ENCODE data around the gene CDH11. TPM values are rescaled to one million over a fixed set of nuclear protein-coding genes. Genes with fewer than 3 reads are reported as not detected.

Gene CDH11
- total RNA-seq, 2 experiments from 2014 or later = not detected

GRCh38 chr16:65105171-65105570, 16.7 kb downstream of the CDH11 start:
- no peaks in the 10 kb centered on the region for H3K4me1 ChIP-seq (ENCODE audit: insufficient read depth, low read length, poor library complexity, severe bottlenecking)
- CTCF ChIA-PET (ENCODE audit: unreplicated experiment) = no interaction called here
- H3K79me2 ChIP-seq (ENCODE audit: insufficient read depth, low read depth, low read length) = no peaks in the 10 kb centered on the region
- H3K9me3 ChIP-seq (ENCODE audit: low read length) = no peaks in the 10 kb centered on the region
- no TSS peak for BruUV-seq (replicated peaks)
- H3K4me3 ChIP-seq (ENCODE audit: low read depth, low read length, poor library complexity, severe bottlenecking) = no peak overlapping the region
- H3K36me3 ChIP-seq (ENCODE audit: insufficient read depth, low read length) = no peaks in the 10 kb centered on the region
- no peak overlapping the region for H2AFZ ChIP-seq (ENCODE audit: low read length)
- H3K9me2 ChIP-seq (ENCODE audit: insufficient read depth, low read length) = no peaks in the 10 kb centered on the region
- H3K27ac ChIP-seq (ENCODE audit: low read depth, low read length, poor library complexity, severe bottlenecking) = no peak overlapping the region
- TF ChIP-seq CTCF (conservative IDR thresholded peaks at IDR 0.05; ENCODE audit: low read length) (no peak), EZH2phosphoT487 (IDR thresholded peaks at IDR 0.05; ENCODE audit: borderline replicate concordance, low read depth, low read length) (no peak)
- intact Hi-C loops (cut with micrococcal nuclease; ENCODE audit: unreplicated experiment) = no loop called here
- H3K4me2 ChIP-seq (ENCODE audit: low read length) = no peak overlapping the region
- no peaks in the 10 kb centered on the region for H4K20me1 ChIP-seq (ENCODE audit: insufficient read depth, low read length)
- no peak for DNase-seq (ENCODE audit: low spot score)
- POLR2A ChIA-PET = no interaction called here

- H3K79me2 ChIP-seq (ENCODE audit: insufficient read depth, low read depth, low read length) = no peaks in the 10 kb centered on the region
- ChIA-PET POLR2A (interaction anchor here (0.6 kb wide), 1 partner anchor 25 kb away, joined by 3 read pairs; no protein-coding TSS in a partner anchor), CTCF (ENCODE audit: unreplicated experiment) (no interaction called here)
- H3K36me3 ChIP-seq (ENCODE audit: insufficient read depth, low read length) = no peaks in the 10 kb centered on the region
- H3K4me2 ChIP-seq (ENCODE audit: low read length) = no peak overlapping the region
- DNase-seq (ENCODE audit: low spot score) = no peak
- H4K20me1 ChIP-seq (ENCODE audit: insufficient read depth, low read length) = no peaks in the 10 kb centered on the region
- no peak overlapping the region for H3K4me3 ChIP-seq (ENCODE audit: low read depth, low read length, poor library complexity, severe bottlenecking)
- H3K9me3 ChIP-seq (ENCODE audit: low read length) = no peaks in the 10 kb centered on the region
- no peak overlapping the region for H2AFZ ChIP-seq (ENCODE audit: low read length)
- no peak for TF ChIP-seq EZH2phosphoT487 (IDR thresholded peaks at IDR 0.05; ENCODE audit: borderline replicate concordance, low read depth, low read length)
- no peak for TF ChIP-seq CTCF (conservative IDR thresholded peaks at IDR 0.05; ENCODE audit: low read length)
- no peaks in the 10 kb centered on the region for H3K9me2 ChIP-seq (ENCODE audit: insufficient read depth, low read length)
- H3K4me1 ChIP-seq (ENCODE audit: insufficient read depth, low read length, poor library complexity, severe bottlenecking) = no peaks in the 10 kb centered on the region
- no TSS peak for BruUV-seq (replicated peaks)
- intact Hi-C loops (cut with micrococcal nuclease; ENCODE audit: unreplicated experiment) = no loop called here
- no peak overlapping the region for H3K27ac ChIP-seq (ENCODE audit: low read depth, low read length, poor library complexity, severe bottlenecking)
Measured at GRCh38 chr16:65104471-65104870, 17.4 kb downstream of the CDH11 start.

- no peak for DNase-seq (ENCODE audit: low spot score)
- no TSS peak for BruUV-seq (replicated peaks)
- Histone ChIP-seq H3K4me1 (ENCODE audit: insufficient read depth, low read length, poor library complexity, severe bottlenecking) (no peaks in the 10 kb centered on the region), H3K4me3 (ENCODE audit: low read depth, low read length, poor library complexity, severe bottlenecking) (no peak overlapping the region), H3K9me3 (ENCODE audit: low read length) (no peaks in the 10 kb centered on the region), H4K20me1 (ENCODE audit: insufficient read depth, low read length) (no peaks in the 10 kb centered on the region), H2AFZ (ENCODE audit: low read length) (no peak overlapping the region), H3K9me2 (ENCODE audit: insufficient read depth, low read length) (no peaks in the 10 kb centered on the region), H3K4me2 (ENCODE audit: low read length) (no peak overlapping the region), H3K79me2 (ENCODE audit: insufficient read depth, low read depth, low read length) (no peaks in the 10 kb centered on the region), H3K36me3 (ENCODE audit: insufficient read depth, low read length) (no peaks in the 10 kb centered on the region), H3K27ac (ENCODE audit: low read depth, low read length, poor library complexity, severe bottlenecking) (no peak overlapping the region)
- CTCF ChIA-PET (ENCODE audit: unreplicated experiment) = no interaction called here
- POLR2A ChIA-PET = interaction anchor here (0.7 kb wide), 1 partner anchor 515 kb away, joined by 3 read pairs; no protein-coding TSS in a partner anchor
- TF ChIP-seq EZH2phosphoT487 (IDR thresholded peaks at IDR 0.05; ENCODE audit: borderline replicate concordance, low read depth, low read length) (no peak), CTCF (conservative IDR thresholded peaks at IDR 0.05; ENCODE audit: low read length) (no peak)
- intact Hi-C loops (cut with micrococcal nuclease; ENCODE audit: unreplicated experiment) = no loop called here
Measured at GRCh38 chr16:65102326-65102725, 19.5 kb downstream of the CDH11 start.

Data from OCI-LY7 (cell line).